MM.1S (cell line): ENCODE results near the gene BDP1.

Source experiments
- DNase-seq: peaks from one replicate; pipeline ENCODE4 v3.0.0-alpha.2; 2015
- H2AFZ ChIP-seq: fragments of 300-600 bp; sonication (generic); 2 replicates; pipeline ENCODE4 v1.6.0; 2016; ENCODE audit warnings: antibody characterized with exemption, low read length
- H3F3A ChIP-seq: fragments of 300-600 bp; sonication (generic); 2 replicates; pipeline ENCODE4 v1.6.1; 2016; ENCODE audit warnings: mild to moderate bottlenecking, antibody characterized with exemption, low read length, moderate library complexity, mixed read lengths; ENCODE audit not compliant: insufficient read depth
- H3K27ac ChIP-seq: fragments of 300-600 bp; sonication (generic); 2 replicates; pipeline ENCODE4 v1.5.1; 2016; ENCODE audit warnings: mild to moderate bottlenecking, low read length
- H3K27me3 ChIP-seq: fragments of 300-600 bp; sonication (generic); replicated peaks from 2 replicates; pipeline ENCODE4 v1.6.0; 2016; ENCODE audit warnings: low read length; ENCODE audit not compliant: insufficient read depth
- H3K36me3 ChIP-seq: fragments of 300-600 bp; sonication (generic); replicated peaks from 2 replicates; pipeline ENCODE4 v1.6.1; 2016; ENCODE audit warnings: mild to moderate bottlenecking, low read length, mixed read lengths; ENCODE audit not compliant: insufficient read depth
- H3K4me1 ChIP-seq: fragments of 300-600 bp; sonication (generic); 2 replicates; pipeline ENCODE4 v1.6.1; 2016; ENCODE audit warnings: low read length, mixed read lengths
- H3K4me2 ChIP-seq: fragments of 300-600 bp; sonication (generic); 2 replicates; pipeline ENCODE4 v1.6.0; 2016; ENCODE audit warnings: low read depth, low read length
- H3K4me3 ChIP-seq: fragments of 300-600 bp; sonication (generic); 2 replicates; pipeline ENCODE4 v1.5.1; 2016; ENCODE audit warnings: low read length, mixed read lengths
- H3K79me2 ChIP-seq: fragments of 300-600 bp; sonication (generic); 2 replicates; pipeline ENCODE4 v1.6.1; 2016; ENCODE audit warnings: mixed run types, low read length, mixed read lengths
- H3K9ac ChIP-seq: fragments of 300-600 bp; sonication (generic); 2 replicates; pipeline ENCODE4 v1.6.1; 2016; ENCODE audit warnings: low read length, mixed read lengths
- H3K9me2 ChIP-seq: fragments of 300-600 bp; sonication (generic); replicated peaks from 2 replicates; pipeline ENCODE4 v1.6.1; 2016; ENCODE audit warnings: mild to moderate bottlenecking, low read length, mixed read lengths; ENCODE audit not compliant: insufficient read depth
- H3K9me3 ChIP-seq: fragments of 300-600 bp; sonication (generic); replicated peaks from 2 replicates; pipeline ENCODE4 v1.6.1; 2016; ENCODE audit warnings: mild to moderate bottlenecking, low read length, mixed read lengths; ENCODE audit not compliant: insufficient read depth
- H4K20me1 ChIP-seq: fragments of 300-600 bp; sonication (generic); 2 replicates; pipeline ENCODE4 v1.6.1; 2016; ENCODE audit warnings: mild to moderate bottlenecking, low read length, moderate library complexity, mixed read lengths; ENCODE audit not compliant: insufficient read depth
- EZH2 ChIP-seq: fragments of 300-600 bp; sonication (generic); optimal IDR thresholded peaks from 2 replicates; pipeline ENCODE3; 2017; ENCODE audit warnings: low read depth, mild to moderate bottlenecking, antibody characterized with exemption, low read length, mixed read lengths
- EZH2phosphoT487 ChIP-seq: fragments of 300-600 bp; sonication (generic); IDR thresholded peaks from 2 replicates; pipeline ENCODE4 v1.6.1; 2018; ENCODE audit warnings: antibody characterized with exemption, low read length
- TF ChIP-seq, protein P1 (sequence below): fragments of 300-600 bp; sonication (generic); IDR thresholded peaks from 2 replicates; pipeline ENCODE4 v1.5.1; 2016; ENCODE audit warnings: antibody characterized with exemption, low read length, mixed read lengths

The BDP1 gene

DNA sequence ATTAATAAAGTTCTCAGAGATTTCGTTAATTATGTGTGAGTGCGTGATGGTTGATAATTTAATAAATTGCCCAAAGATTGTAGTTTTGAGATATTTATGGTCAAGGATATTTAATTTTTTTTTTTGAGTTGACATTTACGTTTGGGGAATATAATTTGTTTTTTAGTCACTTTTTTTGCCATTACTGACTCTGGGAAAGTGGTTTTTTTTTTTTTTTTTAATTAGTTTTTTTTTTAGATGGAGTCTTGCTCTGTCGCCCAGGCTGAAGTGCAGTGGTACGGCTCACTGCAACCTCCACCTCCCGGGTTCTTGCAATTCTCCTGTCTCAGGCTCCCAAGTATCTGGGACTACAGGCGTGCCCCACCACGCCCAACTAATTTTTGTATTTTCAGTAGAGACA lies 1.7 kb downstream of the BDP1 start:
- H3K4me3 ChIP-seq, result peak overlapping the region; percentile 99

DNA sequence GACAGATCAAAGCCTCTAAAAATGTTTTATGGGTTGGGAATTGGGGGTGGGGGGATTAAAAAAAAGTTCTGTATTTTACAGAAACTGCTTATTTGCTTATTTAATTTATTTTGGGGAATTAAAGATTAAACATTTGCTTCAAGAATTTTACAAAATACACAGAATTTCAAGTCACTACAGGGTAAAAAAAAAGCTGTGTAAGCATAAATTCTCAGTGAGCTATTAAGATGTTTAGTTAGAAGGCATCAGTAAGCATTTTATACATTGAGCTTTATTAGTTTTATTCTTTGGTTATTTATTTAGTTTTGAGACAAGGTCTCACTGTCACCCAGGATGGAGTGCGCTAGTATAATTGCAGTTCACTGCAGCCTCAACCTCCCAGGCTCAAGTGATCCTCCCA lies 5.2 kb downstream of the BDP1 start:
- Histone ChIP-seq H3K4me1 (peaks cover 6% of the 10 kb centered on the region; the same call in 1 of the 2 replicates), H4K20me1 (peaks cover 3% of the 10 kb centered on the region; the same call in 1 of the 2 replicates), H3K9ac (no peak overlapping the region), H3K9me3 (no peaks in the 10 kb centered on the region), H3K27me3 (no peaks in the 10 kb centered on the region), H3K79me2 (peaks cover 55% of the 10 kb centered on the region), H3K36me3 (peaks cover 6% of the 10 kb centered on the region), H3K4me2 (no peak overlapping the region), H3K9me2 (no peaks in the 10 kb centered on the region), H2AFZ (no peak overlapping the region), H3K4me3 (no peak overlapping the region), H3K27ac (no peak overlapping the region), H3F3A (peaks cover 9% of the 10 kb centered on the region)
- TF ChIP-seq, protein P1, sequence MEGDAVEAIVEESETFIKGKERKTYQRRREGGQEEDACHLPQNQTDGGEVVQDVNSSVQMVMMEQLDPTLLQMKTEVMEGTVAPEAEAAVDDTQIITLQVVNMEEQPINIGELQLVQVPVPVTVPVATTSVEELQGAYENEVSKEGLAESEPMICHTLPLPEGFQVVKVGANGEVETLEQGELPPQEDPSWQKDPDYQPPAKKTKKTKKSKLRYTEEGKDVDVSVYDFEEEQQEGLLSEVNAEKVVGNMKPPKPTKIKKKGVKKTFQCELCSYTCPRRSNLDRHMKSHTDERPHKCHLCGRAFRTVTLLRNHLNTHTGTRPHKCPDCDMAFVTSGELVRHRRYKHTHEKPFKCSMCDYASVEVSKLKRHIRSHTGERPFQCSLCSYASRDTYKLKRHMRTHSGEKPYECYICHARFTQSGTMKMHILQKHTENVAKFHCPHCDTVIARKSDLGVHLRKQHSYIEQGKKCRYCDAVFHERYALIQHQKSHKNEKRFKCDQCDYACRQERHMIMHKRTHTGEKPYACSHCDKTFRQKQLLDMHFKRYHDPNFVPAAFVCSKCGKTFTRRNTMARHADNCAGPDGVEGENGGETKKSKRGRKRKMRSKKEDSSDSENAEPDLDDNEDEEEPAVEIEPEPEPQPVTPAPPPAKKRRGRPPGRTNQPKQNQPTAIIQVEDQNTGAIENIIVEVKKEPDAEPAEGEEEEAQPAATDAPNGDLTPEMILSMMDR, result no peak
- TF ChIP-seq EZH2phosphoT487, result no peak
- TF ChIP-seq EZH2, result no peak
- no peak for DNase-seq

More for the DNA sequence above, 1.7 kb downstream of the BDP1 start:
- Histone ChIP-seq H3K4me1 (peaks cover 6% of the 10 kb centered on the region; the same call in 1 of the 2 replicates), H3K4me2 (peak overlapping the region; percentile 95), H4K20me1 (peaks cover 3% of the 10 kb centered on the region; the same call in 1 of the 2 replicates), H3K9ac (peak overlapping the region; percentile 97; the same call in 1 of the 2 replicates), H3K27ac (no peak overlapping the region), H3K27me3 (no peaks in the 10 kb centered on the region), H3K79me2 (peaks cover 57% of the 10 kb centered on the region), H2AFZ (no peak overlapping the region), H3K9me2 (no peaks in the 10 kb centered on the region), H3F3A (peaks cover 11% of the 10 kb centered on the region), H3K36me3 (peaks cover 6% of the 10 kb centered on the region), H3K9me3 (no peaks in the 10 kb centered on the region)
- no peak for DNase-seq
- TF ChIP-seq, protein P1, result no peak
- TF ChIP-seq EZH2 (no peak), EZH2phosphoT487 (no peak)

DNA sequence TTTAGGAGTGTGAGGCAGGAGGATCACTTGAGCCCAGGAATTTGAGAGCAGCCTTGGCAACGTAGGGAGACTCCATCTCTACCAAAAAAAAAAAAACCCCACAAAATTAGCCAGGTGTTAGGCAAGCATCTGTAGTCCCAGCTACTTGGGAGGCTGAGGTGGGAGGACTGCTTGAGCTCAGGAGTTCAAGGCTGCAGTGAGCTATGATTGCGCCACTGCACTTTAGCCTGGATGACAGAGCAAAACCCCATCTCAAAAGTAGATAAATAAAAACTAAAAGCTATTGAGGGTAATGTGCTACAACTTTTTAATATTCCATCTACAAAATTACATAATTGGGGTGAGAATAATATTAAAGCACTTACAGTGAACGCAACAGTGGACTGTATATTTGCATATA lies 5.9 kb downstream of the BDP1 start:
- no peak overlapping the region for H3K4me2 ChIP-seq
- H3K36me3 ChIP-seq, result peaks cover 6% of the 10 kb centered on the region

More for the DNA sequence above, 5.9 kb downstream of the BDP1 start:
- peaks cover 3% of the 10 kb centered on the region; the same call in 1 of the 2 replicates for H4K20me1 ChIP-seq
- no peak overlapping the region for H3K9ac ChIP-seq
- no peak overlapping the region for H3K27ac ChIP-seq
- peaks cover 6% of the 10 kb centered on the region; the same call in 1 of the 2 replicates for H3K4me1 ChIP-seq
- no peaks in the 10 kb centered on the region for H3K27me3 ChIP-seq
- H3K4me3 ChIP-seq, result no peak overlapping the region
- H3K79me2 ChIP-seq, result peaks cover 48% of the 10 kb centered on the region
- DNase-seq, result no peak
- H3K9me2 ChIP-seq, result no peaks in the 10 kb centered on the region
- no peak overlapping the region for H2AFZ ChIP-seq
- H3K9me3 ChIP-seq, result no peaks in the 10 kb centered on the region
- TF ChIP-seq, protein P1, result no peak
- no peak for TF ChIP-seq EZH2
- no peak for TF ChIP-seq EZH2phosphoT487
- peaks cover 2% of the 10 kb centered on the region; the same call in 1 of the 2 replicates for H3F3A ChIP-seq
